ENCODE results near the gene AGAP2.

AGAP2 gene

GRCh38 chr12:57767305-57767698 is 28.8 kb upstream of the AGAP2 start:
- DNase-seq (ENCODE audit: low read depth), result no peak

GRCh38 chr12:57766464-57767304 is 28.1 kb upstream of the AGAP2 start, which contains the start of gene CYP27B1:
CYP27B1 (minus strand) TSS chr12:57767078; CDS start chr12:57767041, 37 bp downstream.
- DNase-seq (ENCODE audit: low read depth), result no peak

GRCh38 chr12:57765698-57766463 is 27.3 kb upstream of the AGAP2 start:
- DNase-seq (ENCODE audit: low read depth), result no peak

GRCh38 chr12:57765003-57765697 is 26.6 kb upstream of the AGAP2 start:
- DNase-seq (ENCODE audit: low read depth), result no peak

GRCh38 chr12:57764662-57765002 is 26.1 kb upstream of the AGAP2 start:
- no peak for DNase-seq (ENCODE audit: low read depth)

GRCh38 chr12:57763881-57764661 is 25.5 kb upstream of the AGAP2 start:
- DNase-seq (ENCODE audit: low read depth), result no peak

- no peak for DNase-seq (ENCODE audit: low read depth)
Observed at GRCh38 chr12:57762463-57762862, 23.9 kb upstream of the AGAP2 start.

- DNase-seq (ENCODE audit: low read depth), result no peak
Observed at GRCh38 chr12:57761391-57761998, 23.0 kb upstream of the AGAP2 start.

GRCh38 chr12:57760347-57760982 is 21.9 kb upstream of the AGAP2 start:
- DNase-seq (ENCODE audit: low read depth), result no peak

GRCh38 chr12:57759360-57759980 is 20.9 kb upstream of the AGAP2 start:
- no peak for DNase-seq (ENCODE audit: low read depth)

GRCh38 chr12:57758552-57759359 is 20.2 kb upstream of the AGAP2 start:
- no peak for DNase-seq (ENCODE audit: low read depth)

GRCh38 chr12:57757771-57758170 is 19.2 kb upstream of the AGAP2 start:
- DNase-seq (ENCODE audit: low read depth), result no peak

GRCh38 chr12:57756406-57757341 is 18.1 kb upstream of the AGAP2 start:
- no peak for DNase-seq (ENCODE audit: low read depth)

GRCh38 chr12:57755454-57756372 is 17.2 kb upstream of the AGAP2 start:
- DNase-seq (ENCODE audit: low read depth), result no peak

- DNase-seq (ENCODE audit: low read depth), result no peak
Observed at GRCh38 chr12:57755194-57755453, 16.6 kb upstream of the AGAP2 start.

- no peak for DNase-seq (ENCODE audit: low read depth)
Observed at GRCh38 chr12:57754411-57755193, 16.1 kb upstream of the AGAP2 start, which contains the start of gene MARCHF9. MARCHF9 (plus strand) TSS chr12:57755103; CDS start chr12:57755529, 426 bp downstream.

Data from stromal cell of bone marrow (primary cell).